Measurements from ENCODE around the gene CALHM4.

CALHM4 gene

GRCh38 chr6:116530436-116530835 is 23.1 kb upstream of the CALHM4 start:
- no peaks in the 10 kb centered on the region for H3K36me3 ChIP-seq (replicated peaks; ENCODE audit: insufficient read depth, low read length)
- no peaks in the 10 kb centered on the region for H3F3A ChIP-seq (ENCODE audit: insufficient read depth, low read length)
- no peak overlapping the region for H3K27ac ChIP-seq (ENCODE audit: low read length)
- no peak overlapping the region for H2AFZ ChIP-seq (ENCODE audit: low read length)
- no peaks in the 10 kb centered on the region for H3K27me3 ChIP-seq (replicated peaks; ENCODE audit: insufficient read depth, low read length)
- TF ChIP-seq, protein P1, sequence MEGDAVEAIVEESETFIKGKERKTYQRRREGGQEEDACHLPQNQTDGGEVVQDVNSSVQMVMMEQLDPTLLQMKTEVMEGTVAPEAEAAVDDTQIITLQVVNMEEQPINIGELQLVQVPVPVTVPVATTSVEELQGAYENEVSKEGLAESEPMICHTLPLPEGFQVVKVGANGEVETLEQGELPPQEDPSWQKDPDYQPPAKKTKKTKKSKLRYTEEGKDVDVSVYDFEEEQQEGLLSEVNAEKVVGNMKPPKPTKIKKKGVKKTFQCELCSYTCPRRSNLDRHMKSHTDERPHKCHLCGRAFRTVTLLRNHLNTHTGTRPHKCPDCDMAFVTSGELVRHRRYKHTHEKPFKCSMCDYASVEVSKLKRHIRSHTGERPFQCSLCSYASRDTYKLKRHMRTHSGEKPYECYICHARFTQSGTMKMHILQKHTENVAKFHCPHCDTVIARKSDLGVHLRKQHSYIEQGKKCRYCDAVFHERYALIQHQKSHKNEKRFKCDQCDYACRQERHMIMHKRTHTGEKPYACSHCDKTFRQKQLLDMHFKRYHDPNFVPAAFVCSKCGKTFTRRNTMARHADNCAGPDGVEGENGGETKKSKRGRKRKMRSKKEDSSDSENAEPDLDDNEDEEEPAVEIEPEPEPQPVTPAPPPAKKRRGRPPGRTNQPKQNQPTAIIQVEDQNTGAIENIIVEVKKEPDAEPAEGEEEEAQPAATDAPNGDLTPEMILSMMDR (IDR thresholded peaks at IDR 0.05; ENCODE audit: low read length), result no peak
- TF ChIP-seq EZH2phosphoT487 (IDR thresholded peaks at IDR 0.05; ENCODE audit: low read length) (no peak), EZH2 (optimal IDR thresholded peaks at IDR 0.05; ENCODE audit: low read depth, low read length) (no peak)
- no peaks in the 10 kb centered on the region for H3K9me2 ChIP-seq (replicated peaks; ENCODE audit: insufficient read depth, low read length)
- no peak overlapping the region for H3K4me2 ChIP-seq (ENCODE audit: low read depth, low read length)
- no peaks in the 10 kb centered on the region for H3K4me1 ChIP-seq (ENCODE audit: low read length)
- no peak overlapping the region for H3K9ac ChIP-seq (ENCODE audit: low read length)
- DNase-seq, result no peak
- H3K79me2 ChIP-seq (ENCODE audit: low read length), result no peaks in the 10 kb centered on the region
- H3K9me3 ChIP-seq (replicated peaks; ENCODE audit: insufficient read depth, low read length), result no peaks in the 10 kb centered on the region
- no peak overlapping the region for H3K4me3 ChIP-seq (ENCODE audit: low read length)
- H4K20me1 ChIP-seq (ENCODE audit: insufficient read depth, low read length), result no peaks in the 10 kb centered on the region

GRCh38 chr6:116531675-116532570 is 21.6 kb upstream of the CALHM4 start:
- no peaks in the 10 kb centered on the region for H4K20me1 ChIP-seq (ENCODE audit: insufficient read depth, low read length)
- H3K4me2 ChIP-seq (ENCODE audit: low read depth, low read length), result no peak overlapping the region
- peak; percentile 61 for DNase-seq

GRCh38 chr6:116533233-116533957 is 20.2 kb upstream of the CALHM4 start:
- no peak for DNase-seq
- H3K9me3 ChIP-seq (replicated peaks; ENCODE audit: insufficient read depth, low read length), result no peaks in the 10 kb centered on the region
- H4K20me1 ChIP-seq (ENCODE audit: insufficient read depth, low read length), result no peaks in the 10 kb centered on the region
- no peaks in the 10 kb centered on the region for H3F3A ChIP-seq (ENCODE audit: insufficient read depth, low read length)
- TF ChIP-seq EZH2phosphoT487 (IDR thresholded peaks at IDR 0.05; ENCODE audit: low read length) (no peak), EZH2 (optimal IDR thresholded peaks at IDR 0.05; ENCODE audit: low read depth, low read length) (no peak)
- TF ChIP-seq, protein P1 (IDR thresholded peaks at IDR 0.05; ENCODE audit: low read length), result no peak
- H3K9ac ChIP-seq (ENCODE audit: low read length), result no peak overlapping the region
- no peak overlapping the region for H3K4me3 ChIP-seq (ENCODE audit: low read length)
- no peaks in the 10 kb centered on the region for H3K79me2 ChIP-seq (ENCODE audit: low read length)
- H3K27ac ChIP-seq (ENCODE audit: low read length), result no peak overlapping the region
- H2AFZ ChIP-seq (ENCODE audit: low read length), result no peak overlapping the region
- no peaks in the 10 kb centered on the region for H3K36me3 ChIP-seq (replicated peaks; ENCODE audit: insufficient read depth, low read length)
- no peaks in the 10 kb centered on the region for H3K27me3 ChIP-seq (replicated peaks; ENCODE audit: insufficient read depth, low read length)
- H3K4me2 ChIP-seq (ENCODE audit: low read depth, low read length), result no peak overlapping the region
- no peaks in the 10 kb centered on the region for H3K4me1 ChIP-seq (ENCODE audit: low read length)
- no peaks in the 10 kb centered on the region for H3K9me2 ChIP-seq (replicated peaks; ENCODE audit: insufficient read depth, low read length)

More at GRCh38 chr6:116531675-116532570, 21.6 kb upstream of the CALHM4 start:
- Histone ChIP-seq H3K9me2 (replicated peaks; ENCODE audit: insufficient read depth, low read length) (no peaks in the 10 kb centered on the region), H3K4me3 (ENCODE audit: low read length) (no peak overlapping the region), H3K4me1 (ENCODE audit: low read length) (no peaks in the 10 kb centered on the region), H3K9ac (ENCODE audit: low read length) (no peak overlapping the region), H3K27ac (ENCODE audit: low read length) (no peak overlapping the region), H3K79me2 (ENCODE audit: low read length) (no peaks in the 10 kb centered on the region), H3K27me3 (replicated peaks; ENCODE audit: insufficient read depth, low read length) (no peaks in the 10 kb centered on the region), H3K36me3 (replicated peaks; ENCODE audit: insufficient read depth, low read length) (no peaks in the 10 kb centered on the region), H3F3A (ENCODE audit: insufficient read depth, low read length) (no peaks in the 10 kb centered on the region), H3K9me3 (replicated peaks; ENCODE audit: insufficient read depth, low read length) (no peaks in the 10 kb centered on the region), H2AFZ (ENCODE audit: low read length) (no peak overlapping the region)
- TF ChIP-seq, protein P1 (IDR thresholded peaks at IDR 0.05; ENCODE audit: low read length), result peak; percentile 70
- no peak for TF ChIP-seq EZH2 (optimal IDR thresholded peaks at IDR 0.05; ENCODE audit: low read depth, low read length)

Measured in MM.1S (cell line).